Mesenchymal stem cell (in vitro differentiated cells and primary cell): Measurements from ENCODE around the gene FAM111A.

Experiments
- DNase-seq: peaks from one replicate; pipeline ENCODE4 v3.0.0-alpha.2; 2013
- H2AFZ ChIP-seq: one replicate; pipeline ENCODE4 v1.6.1; 2013; ENCODE audit warnings: low read depth, mild to moderate bottlenecking, control low read depth, inconsistent platforms, low read length, moderate library complexity
- H2AK5ac ChIP-seq: 2 replicates; pipeline ENCODE4 v1.6.1; 2013; ENCODE audit warnings: low read length, moderate library complexity, mild to moderate bottlenecking, inconsistent platforms; ENCODE audit not compliant: severe bottlenecking
- H2BK120ac ChIP-seq: one replicate; pipeline ENCODE4 v1.6.1; 2013; ENCODE audit warnings: low read depth, mild to moderate bottlenecking, inconsistent platforms, low read length, moderate library complexity
- H2BK12ac ChIP-seq, 2 experiments: one replicate each; pipeline ENCODE4 v1.6.1; 2013; ENCODE audit warnings: inconsistent platforms in 2 of 2, low read length in 2 of 2, mild to moderate bottlenecking in 2 of 2, moderate library complexity in 2 of 2, control low read depth in 1 of 2
- H2BK15ac ChIP-seq: one replicate; pipeline ENCODE4 v1.6.1; 2013; ENCODE audit warnings: mild to moderate bottlenecking, low read depth, inconsistent platforms; ENCODE audit not compliant: poor library complexity, severe bottlenecking
- H2BK5ac ChIP-seq: 2 replicates; pipeline ENCODE4 v1.6.1; 2013; ENCODE audit warnings: low read depth, mild to moderate bottlenecking, low read length, control low read depth, inconsistent platforms; ENCODE audit not compliant: poor library complexity, severe bottlenecking
- H3K14ac ChIP-seq, 2 experiments: one replicate each; pipeline ENCODE4 v1.6.1; 2013; ENCODE audit warnings: inconsistent platforms in 2 of 2, low read length in 2 of 2, control low read depth in 1 of 2, mild to moderate bottlenecking in 1 of 2, moderate library complexity in 1 of 2
- H3K18ac ChIP-seq, 2 experiments: one replicate each; pipeline ENCODE4 v1.6.1; 2013; ENCODE audit warnings: inconsistent platforms in 2 of 2, low read length in 2 of 2, control low read depth in 1 of 2, low read depth in 1 of 2, mild to moderate bottlenecking in 1 of 2
- H3K23ac ChIP-seq, 2 experiments: one replicate each; pipeline ENCODE4 v1.6.1; 2013; ENCODE audit warnings: inconsistent platforms in 2 of 2, low read length in 2 of 2, mild to moderate bottlenecking in 2 of 2, moderate library complexity in 2 of 2, control low read depth in 1 of 2
- H3K27ac ChIP-seq: 2 replicates; pipeline ENCODE4 v1.5.1; 2013; ENCODE audit warnings: mild to moderate bottlenecking, moderate library complexity, low read length, control low read depth, inconsistent platforms; ENCODE audit not compliant: poor library complexity, severe bottlenecking
- H3K27me3 ChIP-seq, 2 experiments: 2 replicates each; pipeline versions ENCODE4 v1.6.1 to v1.7.0; 2013; ENCODE audit warnings: low read length in 2 of 2, mild to moderate bottlenecking in 2 of 2, moderate library complexity in 2 of 2, control low read depth in 1 of 2, inconsistent platforms in 1 of 2; ENCODE audit not compliant: control insufficient read depth in 1 of 2, insufficient read depth in 1 of 2
- H3K36me3 ChIP-seq, 2 experiments: 2 replicates each; pipeline versions ENCODE4 v1.6.1 to v1.7.0; 2013; ENCODE audit warnings: low read length in 2 of 2, control low read depth in 1 of 2, inconsistent platforms in 1 of 2, low read depth in 1 of 2, mild to moderate bottlenecking in 1 of 2; ENCODE audit not compliant: insufficient read depth in 2 of 2, control insufficient read depth in 1 of 2
- H3K4ac ChIP-seq, 2 experiments: one replicate each; pipeline ENCODE4 v1.6.1; 2013; ENCODE audit warnings: inconsistent platforms in 2 of 2, low read length in 2 of 2, mild to moderate bottlenecking in 2 of 2, moderate library complexity in 2 of 2, control low read depth in 1 of 2, low read depth in 1 of 2
- H3K4me1 ChIP-seq: 2 replicates; pipeline ENCODE4 v1.6.1; 2013; ENCODE audit warnings: low read depth, low read length, control low read depth; ENCODE audit not compliant: control insufficient read depth, insufficient read depth
- H3K4me2 ChIP-seq: 2 replicates; pipeline ENCODE4 v1.6.1; 2013; ENCODE audit warnings: low read length, mild to moderate bottlenecking, inconsistent platforms; ENCODE audit not compliant: poor library complexity, severe bottlenecking
- H3K4me3 ChIP-seq, 2 experiments: 2 replicates each; pipeline versions ENCODE4 v1.5.1 to v1.7.0; 2013; ENCODE audit warnings: low read length in 2 of 2, mild to moderate bottlenecking in 2 of 2, control low read depth in 1 of 2, low read depth in 1 of 2; ENCODE audit not compliant: insufficient read depth in 1 of 2
- H3K79me1 ChIP-seq: replicated peaks from 2 replicates; pipeline ENCODE4 v1.6.1; 2013; ENCODE audit warnings: mild to moderate bottlenecking, control low read depth, low read length, inconsistent platforms; ENCODE audit not compliant: poor library complexity, severe bottlenecking
- H3K9ac ChIP-seq: 2 replicates; pipeline ENCODE4 v1.7.0; 2013; ENCODE audit warnings: mild to moderate bottlenecking, low read length, moderate library complexity
- H3K9me3 ChIP-seq: 2 replicates; pipeline ENCODE4 v1.7.0; 2013; ENCODE audit warnings: mild to moderate bottlenecking, low read length; ENCODE audit not compliant: control insufficient read depth
- H4K8ac ChIP-seq: one replicate; pipeline ENCODE4 v1.6.1; 2013; ENCODE audit warnings: inconsistent platforms, mild to moderate bottlenecking, low read length, moderate library complexity
- H4K91ac ChIP-seq: one replicate; pipeline ENCODE4 v1.6.1; 2013; ENCODE audit warnings: mild to moderate bottlenecking, low read length, inconsistent platforms
- WGBS: methylation state at CpG from one replicate; pipeline ENCODE4 v1.1.7; 2013; ENCODE audit warnings: mixed read lengths; 5-methylcytosine and 5-hydroxymethylcytosine counted together

FAM111A gene

GRCh38 chr11:59179121-59179520 lies 36.5 kb downstream of the FAM111A start:
- H3K36me3 ChIP-seq: no peaks in the 10 kb centered on the region
- H2BK120ac ChIP-seq: no peak overlapping the region
- no peaks in the 10 kb centered on the region for H3K9me3 ChIP-seq
- H3K4me1 ChIP-seq: no peaks in the 10 kb centered on the region
- H3K4me3 ChIP-seq: no peak overlapping the region
- WGBS: 90% methylated on average over 2 of the region's 2 CpGs
- H3K23ac ChIP-seq: no peak overlapping the region
- H2AK5ac ChIP-seq: no peak overlapping the region
- no peak overlapping the region for H3K9ac ChIP-seq
- H2BK5ac ChIP-seq: no peak overlapping the region
- no peak overlapping the region for H4K91ac ChIP-seq
- no peak overlapping the region for H3K4ac ChIP-seq
- no peak overlapping the region for H3K14ac ChIP-seq
- H3K27ac ChIP-seq: no peak overlapping the region
- H3K79me1 ChIP-seq: no peaks in the 10 kb centered on the region
- no peak overlapping the region for H2BK12ac ChIP-seq
- no peak overlapping the region for H2BK15ac ChIP-seq
- H2AFZ ChIP-seq: no peak overlapping the region
- no peak overlapping the region for H4K8ac ChIP-seq
- H3K27me3 ChIP-seq: peaks cover 0 to 44% of the 10 kb centered on the region in 2 experiments
- no peak overlapping the region for H3K4me2 ChIP-seq
- no peak overlapping the region for H3K18ac ChIP-seq
- no peak for DNase-seq

GRCh38 chr11:59180168-59180776 lies 37.6 kb downstream of the FAM111A start:
- no peaks in the 10 kb centered on the region for H3K36me3 ChIP-seq
- H2BK15ac ChIP-seq: no peak overlapping the region
- H3K4me1 ChIP-seq: no peaks in the 10 kb centered on the region
- no peak overlapping the region for H4K91ac ChIP-seq
- H3K4ac ChIP-seq: no peak overlapping the region
- no peak overlapping the region for H2BK12ac ChIP-seq
- no peak overlapping the region for H3K4me2 ChIP-seq
- H3K18ac ChIP-seq: no peak overlapping the region
- no peak overlapping the region for H3K27ac ChIP-seq
- H2AFZ ChIP-seq: no peak overlapping the region
- H3K23ac ChIP-seq: no peak overlapping the region
- H2BK5ac ChIP-seq: no peak overlapping the region
- no peak overlapping the region for H3K9ac ChIP-seq
- H2AK5ac ChIP-seq: no peak overlapping the region
- no peak overlapping the region for H2BK120ac ChIP-seq
- H3K27me3 ChIP-seq: peaks cover 0 to 33% of the 10 kb centered on the region in 2 experiments
- H3K9me3 ChIP-seq: no peaks in the 10 kb centered on the region
- H3K79me1 ChIP-seq: no peaks in the 10 kb centered on the region
- no peak overlapping the region for H3K14ac ChIP-seq
- no peak for DNase-seq
- WGBS: 92% methylated on average over 2 of the region's 2 CpGs
- no peak overlapping the region for H3K4me3 ChIP-seq
- H4K8ac ChIP-seq: no peak overlapping the region

- Histone ChIP-seq H4K91ac (no peak overlapping the region), H3K4me3 (no peak overlapping the region), H3K9me3 (no peaks in the 10 kb centered on the region), H3K27ac (no peak overlapping the region), H2BK12ac (no peak overlapping the region), H3K79me1 (no peaks in the 10 kb centered on the region), H3K18ac (no peak overlapping the region), H3K36me3 (no peaks in the 10 kb centered on the region), H3K27me3 (peaks cover 0 to 26% of the 10 kb centered on the region in 2 experiments), H3K4me1 (no peaks in the 10 kb centered on the region), H2AK5ac (no peak overlapping the region), H3K4ac (no peak overlapping the region), H3K23ac (no peak overlapping the region), H2BK120ac (no peak overlapping the region), H3K9ac (no peak overlapping the region), H3K4me2 (no peak overlapping the region), H4K8ac (no peak overlapping the region), H2AFZ (no peak overlapping the region), H3K14ac (no peak overlapping the region), H2BK15ac (no peak overlapping the region), H2BK5ac (no peak overlapping the region)
- no peak for DNase-seq
- 100% methylated on average over 1 of the region's 2 CpGs for WGBS
These were observed 38.3 kb downstream of the FAM111A start for GRCh38 chr11:59180907-59181306.

- H3K14ac ChIP-seq: peak overlapping the region in 1 of 2 experiments; percentile 62
These were observed 39.2 kb downstream of the FAM111A start for GRCh38 chr11:59181746-59182456.

More at GRCh38 chr11:59181746-59182456, 39.2 kb downstream of the FAM111A start:
- Histone ChIP-seq H2AK5ac (no peak overlapping the region), H2BK12ac (no peak overlapping the region), H3K4ac (no peak overlapping the region), H3K36me3 (no peaks in the 10 kb centered on the region), H4K8ac (no peak overlapping the region), H3K18ac (no peak overlapping the region), H2AFZ (no peak overlapping the region), H3K79me1 (no peaks in the 10 kb centered on the region), H3K4me1 (no peaks in the 10 kb centered on the region), H3K9me3 (no peaks in the 10 kb centered on the region), H3K27me3 (peaks cover 0 to 27% of the 10 kb centered on the region in 2 experiments), H3K4me2 (no peak overlapping the region), H3K27ac (no peak overlapping the region), H4K91ac (no peak overlapping the region), H3K4me3 (no peak overlapping the region), H2BK5ac (no peak overlapping the region), H3K9ac (no peak overlapping the region), H2BK120ac (no peak overlapping the region), H3K23ac (no peak overlapping the region), H2BK15ac (no peak overlapping the region)
- 93% methylated on average over 33 of the region's 33 CpGs for WGBS
- DNase-seq: no peak
